Brain pericyte (primary cell): ENCODE measurements around the gene ADRA2B.

Source experiments
- DNase-seq: peaks from one replicate; pipeline ENCODE4 v3.0.0-alpha.2; 2012; ENCODE audit warnings: low read depth, low spot score

The ADRA2B gene

DNA sequence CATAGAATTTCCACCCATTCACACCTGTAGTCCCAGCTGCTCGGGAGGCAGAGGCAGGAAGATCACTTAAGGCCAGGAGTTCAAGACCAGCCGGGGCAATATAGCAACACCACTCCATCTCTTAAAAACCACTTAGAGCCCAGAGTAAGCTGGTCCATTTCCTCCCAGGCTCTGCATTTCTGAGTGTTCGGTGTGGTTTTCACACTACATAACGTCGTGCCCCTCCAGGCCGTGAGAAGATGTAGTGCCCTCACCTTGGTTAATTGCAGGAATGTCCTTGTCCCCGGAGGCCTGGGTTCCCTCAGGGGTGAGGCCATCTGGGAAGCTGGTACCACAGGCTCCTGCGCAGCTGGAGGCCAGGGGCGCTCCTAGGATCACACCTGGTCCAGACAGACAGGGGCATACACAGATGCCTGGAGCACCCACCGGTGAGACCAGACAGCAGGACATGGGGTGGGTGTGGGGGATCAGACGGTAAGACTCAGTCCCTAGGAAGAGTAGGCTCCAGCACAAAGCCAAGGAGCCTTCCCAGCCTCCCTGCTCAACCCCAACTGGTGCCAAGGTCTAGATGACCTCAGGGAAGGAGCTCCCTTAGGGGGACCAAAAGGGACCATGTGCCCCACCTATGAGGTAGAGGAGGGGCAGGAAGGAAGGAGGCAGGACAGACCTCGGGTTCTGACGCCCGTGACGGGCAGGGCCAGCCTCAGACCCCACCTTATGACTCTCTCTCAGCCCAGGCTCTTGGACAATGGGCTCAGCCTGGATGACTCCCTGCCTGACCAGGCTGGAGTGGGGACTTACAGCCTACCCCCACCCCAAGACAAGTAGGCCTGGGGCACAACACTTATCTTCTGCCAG is 21.2 kb upstream of the ADRA2B start:
- no peak for DNase-seq

DNA sequence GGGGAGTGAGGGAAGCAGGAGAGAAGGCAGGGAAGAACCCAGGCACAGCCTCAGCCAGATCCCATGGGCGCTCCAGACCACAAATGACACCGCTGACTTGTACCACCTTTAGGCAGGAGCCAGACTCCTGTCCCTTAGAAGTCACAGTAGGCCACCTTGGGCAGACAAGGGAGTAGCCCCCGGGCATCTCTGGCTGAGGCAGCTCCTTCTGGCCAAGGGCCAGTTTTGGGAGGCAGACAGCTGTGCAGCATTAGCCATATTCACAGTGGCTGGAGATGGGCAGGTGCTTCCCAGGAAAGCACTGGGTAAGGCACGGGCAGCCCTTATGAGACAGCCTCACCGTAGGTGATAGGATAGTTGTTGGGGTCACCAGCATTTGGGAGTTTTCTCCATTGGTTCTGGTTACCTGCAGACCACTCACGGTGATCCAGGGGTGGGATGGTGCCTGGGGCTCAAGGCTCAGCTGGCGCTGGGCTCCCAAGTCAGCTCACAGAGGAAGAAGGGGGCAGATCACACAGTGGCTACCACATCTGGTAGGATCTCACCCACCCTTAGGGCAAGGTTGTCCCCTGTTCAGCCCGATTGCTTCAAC is 19.9 kb upstream of the ADRA2B start:
- DNase-seq, result no peak

DNA sequence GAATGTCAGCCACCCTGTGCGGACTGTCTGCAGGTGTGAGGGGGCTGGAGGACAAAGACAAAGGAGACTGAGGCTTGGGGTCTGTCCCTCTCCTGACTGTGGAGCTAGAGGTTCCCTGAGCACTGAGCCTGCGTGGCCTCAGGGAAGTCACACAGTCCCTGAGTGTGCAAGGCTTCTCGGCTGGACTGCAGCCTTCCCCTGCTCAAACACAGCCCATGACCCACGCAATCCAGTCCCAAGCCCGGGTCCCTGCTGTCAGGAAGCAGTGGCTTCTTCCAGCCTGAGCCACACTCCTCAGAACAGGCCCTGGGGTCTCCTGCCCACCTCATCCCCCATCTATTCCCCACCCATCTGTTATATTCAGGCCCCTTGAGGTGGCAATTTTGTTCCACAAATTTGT is 19.2 kb upstream of the ADRA2B start:
- DNase-seq, result no peak

DNA sequence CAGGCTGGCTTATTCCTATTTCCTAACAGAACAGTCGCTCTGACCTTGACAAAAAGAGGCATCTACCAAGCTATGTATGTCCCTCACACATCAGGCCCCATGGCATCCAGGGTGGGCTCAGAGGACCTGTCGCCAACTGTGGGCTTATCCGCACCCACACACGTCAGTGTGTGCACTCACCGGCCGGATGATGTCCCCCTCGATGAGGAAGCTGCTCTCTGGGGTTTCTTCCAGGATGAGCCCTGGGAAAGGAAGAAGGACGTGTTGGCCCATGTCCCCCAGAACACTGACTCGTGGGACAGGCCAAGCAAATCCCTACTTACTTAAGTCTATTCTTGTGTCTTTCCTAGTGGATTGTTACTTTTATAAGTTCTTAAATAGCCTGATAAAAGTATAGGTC is 18.8 kb upstream of the ADRA2B start:
- DNase-seq, result no peak

DNA sequence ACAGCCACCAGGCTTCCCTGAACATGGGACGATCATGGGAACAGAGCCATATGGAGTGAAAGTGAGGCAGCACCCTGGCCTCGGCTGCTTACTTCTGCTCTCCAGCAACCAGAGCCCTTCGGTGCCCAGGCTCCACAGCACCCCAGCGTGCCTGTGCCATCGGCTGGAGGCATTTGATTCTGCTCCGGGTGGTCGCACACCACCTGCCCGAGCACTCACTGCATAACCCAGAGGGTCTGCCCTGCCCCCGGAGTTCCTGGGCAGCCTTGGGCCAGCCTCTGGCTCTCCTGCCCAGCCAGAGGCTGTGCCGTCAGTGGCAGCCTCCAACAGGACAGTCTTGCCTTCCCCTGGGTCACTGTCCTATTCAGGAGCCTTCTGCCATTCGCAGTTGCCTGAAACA is 18.1 kb upstream of the ADRA2B start:
- no peak for DNase-seq

DNA sequence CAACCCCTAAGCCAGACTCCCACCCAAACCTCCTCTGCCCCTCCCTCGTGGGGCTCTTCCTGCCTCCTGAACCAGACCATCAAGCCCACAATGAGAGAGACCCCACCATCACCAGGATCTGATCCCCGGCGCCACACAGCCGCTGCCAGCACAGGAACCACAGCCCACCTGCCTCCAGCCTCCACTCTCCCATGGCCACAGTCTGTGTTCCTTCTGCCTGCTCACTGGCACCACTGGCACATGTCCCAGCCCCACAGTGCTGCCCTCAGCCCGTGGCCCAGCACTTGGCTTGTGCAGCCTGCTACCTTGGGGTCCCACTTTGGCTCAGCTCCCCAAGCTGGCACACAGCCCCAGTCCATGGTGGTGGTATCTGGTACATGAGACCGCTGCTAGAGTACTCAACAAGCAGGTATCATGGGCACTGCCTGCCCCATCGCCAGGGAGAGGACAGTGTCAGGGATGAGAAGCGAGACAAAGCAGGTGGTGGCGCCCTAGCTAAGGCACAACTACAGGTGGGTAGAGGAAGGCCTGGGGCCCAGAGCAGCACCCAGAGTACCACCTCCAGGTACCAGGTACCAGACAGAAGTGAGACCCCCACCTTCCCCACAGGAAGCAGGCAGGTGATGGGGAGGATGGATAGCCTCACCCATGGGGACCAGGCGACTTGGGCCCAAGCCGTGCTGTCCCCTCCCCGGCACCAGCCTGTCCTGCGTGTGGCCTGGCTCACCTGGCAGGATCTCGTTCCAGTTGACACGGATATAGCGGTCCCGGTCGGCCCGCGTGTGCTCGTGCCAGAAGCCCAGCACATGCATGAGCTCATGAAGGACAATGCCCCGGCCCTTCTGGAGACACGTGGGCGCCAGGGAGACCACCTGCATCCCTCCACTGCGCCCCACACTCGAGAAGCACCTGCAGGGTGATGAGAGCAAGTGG is 15.7 kb upstream of the ADRA2B start:
- DNase-seq, result no peak

DNA sequence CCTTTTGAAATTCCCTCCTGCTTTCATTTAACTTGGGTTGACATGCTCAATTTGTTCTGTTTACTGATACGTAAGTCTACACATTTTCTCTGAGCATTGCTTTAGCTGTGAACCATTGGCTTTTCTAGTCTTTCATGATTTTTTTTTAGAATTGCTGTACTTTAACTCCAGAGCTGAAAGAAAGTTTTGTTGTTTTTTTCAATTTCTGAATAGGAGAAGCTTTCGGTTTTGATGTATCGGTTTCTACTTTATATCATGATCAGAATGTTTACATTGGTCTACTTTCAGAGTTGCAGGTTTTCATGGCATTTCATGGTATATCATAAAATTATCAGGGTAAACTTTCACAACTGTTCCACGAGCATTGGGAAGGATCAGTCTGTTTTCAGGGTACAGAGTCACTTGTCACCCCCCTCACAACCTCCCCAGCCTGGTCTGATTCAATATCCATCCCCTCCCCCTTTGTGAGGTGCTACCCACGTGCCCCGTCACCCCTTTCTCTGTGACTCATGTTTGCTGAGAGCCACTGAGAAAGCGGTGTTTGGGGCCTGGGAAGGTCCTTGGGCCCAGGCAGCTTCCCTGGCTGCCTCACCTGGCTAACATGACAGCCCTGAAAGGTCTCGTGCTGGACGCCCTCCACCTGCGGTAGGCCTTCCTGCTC is 14.9 kb upstream of the ADRA2B start:
- DNase-seq, result no peak

DNA sequence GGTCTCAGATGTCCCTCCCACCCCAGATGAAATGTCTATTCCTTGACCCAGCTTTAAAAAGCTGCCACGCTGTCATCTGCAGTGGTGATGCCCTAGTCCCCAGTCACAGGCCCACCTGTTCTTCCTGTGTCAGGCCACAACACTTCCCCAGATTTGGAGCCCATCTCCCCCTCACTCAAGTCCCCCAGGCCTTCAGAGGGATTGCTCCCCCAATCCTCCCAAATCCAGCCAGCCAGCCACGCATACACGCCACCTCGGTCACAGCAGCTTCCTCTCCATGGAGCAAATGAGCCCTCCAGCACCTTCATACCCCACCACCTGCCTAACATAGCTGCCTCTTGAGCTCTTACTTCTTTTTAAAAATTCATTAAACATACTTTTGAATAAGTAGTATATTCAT is 14.1 kb upstream of the ADRA2B start:
- DNase-seq, result no peak

DNA sequence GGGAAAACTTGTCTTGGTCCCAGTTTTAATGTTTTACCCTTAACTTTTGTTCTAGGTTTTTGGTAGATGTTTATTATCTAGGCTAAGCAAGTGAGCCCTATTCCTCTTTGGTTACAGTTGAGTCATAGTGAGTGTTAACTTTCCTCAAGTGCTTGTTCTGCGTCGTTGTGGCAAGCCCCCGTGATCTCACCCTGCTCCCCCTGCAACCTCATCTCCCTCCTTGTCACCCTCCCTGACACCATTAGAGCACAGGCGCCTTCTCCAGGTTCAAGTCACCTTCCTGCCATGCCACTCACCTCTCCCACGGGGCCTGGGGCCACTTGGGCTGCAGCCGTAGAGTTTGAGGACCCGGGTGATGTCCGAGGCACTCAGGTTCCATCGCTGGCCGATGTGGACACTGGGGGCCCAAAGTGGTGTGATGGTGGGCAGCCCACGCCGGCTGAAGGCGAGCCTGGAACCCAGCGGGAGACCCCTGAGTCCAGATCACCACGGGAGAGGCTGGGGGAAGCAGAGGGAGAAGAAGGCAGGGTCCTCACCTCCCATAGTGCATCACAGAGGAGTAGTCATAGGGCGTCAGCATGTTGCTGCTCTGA is 13.3 kb upstream of the ADRA2B start:
- no peak for DNase-seq

DNA sequence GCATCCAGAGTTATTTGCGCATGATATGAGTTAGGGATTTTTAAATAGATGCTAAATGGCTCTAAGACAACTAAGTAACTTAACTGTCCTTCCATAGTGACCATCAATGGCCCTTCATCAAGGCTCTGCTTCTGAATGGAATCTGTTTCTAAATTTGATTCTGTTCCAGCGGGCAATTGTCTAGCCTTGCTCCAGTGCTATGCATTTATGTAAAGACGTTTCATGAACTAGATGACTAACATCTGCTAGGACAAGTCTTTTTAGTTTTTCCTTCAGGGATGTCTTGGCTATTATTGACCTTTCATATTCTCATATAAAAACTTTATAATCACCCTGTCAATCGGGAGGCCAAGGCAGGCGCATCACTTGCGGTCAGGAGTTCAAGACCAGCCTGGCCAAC is 12.1 kb upstream of the ADRA2B start:
- DNase-seq, result no peak

DNA sequence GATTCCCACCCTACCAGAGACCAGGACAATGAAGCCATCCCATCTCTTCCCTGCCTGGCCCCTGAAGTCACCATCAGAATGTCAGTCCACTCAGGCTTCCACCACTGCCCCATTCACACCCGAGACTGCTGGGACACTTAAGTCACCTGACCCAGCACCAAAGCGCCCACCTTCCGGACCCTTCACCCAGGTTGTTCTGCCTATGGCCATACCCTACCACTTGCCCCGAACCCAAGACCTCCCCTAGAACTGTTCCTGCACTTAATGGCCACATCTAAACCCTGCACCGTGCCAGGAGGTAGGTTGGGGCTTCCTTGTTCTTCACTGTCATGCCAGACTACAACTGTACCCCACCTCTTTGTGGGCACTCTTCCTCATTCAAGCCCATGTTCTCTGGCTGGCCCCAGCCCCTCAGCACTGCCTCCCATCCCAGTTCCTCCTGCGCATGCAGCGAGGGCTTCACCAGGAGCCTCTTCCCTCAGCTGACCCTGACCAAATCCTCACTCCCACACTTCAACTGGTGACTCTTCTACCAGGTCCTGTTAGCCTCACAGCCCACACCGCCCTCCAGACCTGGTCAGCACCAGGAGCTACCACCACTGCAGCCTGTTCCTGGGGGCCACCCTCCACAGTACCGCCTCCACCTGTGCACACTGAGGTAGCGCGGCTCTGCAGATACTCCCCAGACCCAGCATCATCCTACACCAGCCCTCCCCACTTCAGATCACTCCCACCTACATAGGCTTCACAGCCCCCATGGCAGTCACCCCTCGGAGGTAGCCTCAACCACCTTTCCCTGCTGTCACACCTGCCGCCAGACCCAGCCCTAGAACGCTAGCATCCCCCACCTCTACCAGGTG is 8.3 kb upstream of the ADRA2B start:
- no peak for DNase-seq

DNA sequence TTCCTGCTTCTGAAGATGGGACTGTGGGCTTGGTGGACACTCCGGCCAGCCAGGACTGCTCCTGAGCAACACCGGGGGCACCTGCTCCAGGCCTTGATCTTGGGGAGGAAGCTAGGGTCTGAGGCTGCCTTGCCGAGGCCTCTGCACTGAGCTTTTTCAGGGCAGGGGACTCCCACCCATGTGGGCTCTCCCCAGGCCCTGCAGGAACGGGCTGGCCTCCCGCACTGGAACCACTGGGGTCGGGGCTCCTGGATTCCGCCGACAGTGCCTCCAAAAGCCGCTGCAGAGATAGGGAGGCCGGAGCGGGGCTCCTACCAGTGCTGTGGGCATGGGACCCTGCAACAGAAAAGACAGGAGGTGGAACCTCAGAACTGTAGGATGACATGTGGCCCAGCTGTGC is 7.6 kb upstream of the ADRA2B start:
- no peak for DNase-seq

DNA sequence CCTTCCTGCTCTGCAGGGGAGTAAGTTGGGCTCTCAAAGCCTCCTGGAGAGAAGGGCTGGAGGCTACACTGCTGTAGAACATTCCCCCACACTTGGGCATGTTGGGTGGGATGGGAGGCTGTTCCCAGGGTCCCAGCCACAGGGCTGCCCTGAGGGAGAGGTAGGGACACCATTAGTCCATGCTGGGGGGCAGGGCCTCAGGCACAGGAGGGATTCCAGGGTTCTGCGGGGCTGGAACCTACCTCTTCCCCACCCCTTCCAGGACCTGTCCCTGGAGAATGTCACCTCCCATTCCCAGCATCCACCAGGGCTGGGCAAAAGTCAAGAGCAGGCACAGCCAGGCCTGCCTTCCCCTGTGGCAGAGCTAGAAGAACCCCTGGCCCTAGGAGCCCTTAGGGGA is 6.9 kb upstream of the ADRA2B start:
- no peak for DNase-seq

DNA sequence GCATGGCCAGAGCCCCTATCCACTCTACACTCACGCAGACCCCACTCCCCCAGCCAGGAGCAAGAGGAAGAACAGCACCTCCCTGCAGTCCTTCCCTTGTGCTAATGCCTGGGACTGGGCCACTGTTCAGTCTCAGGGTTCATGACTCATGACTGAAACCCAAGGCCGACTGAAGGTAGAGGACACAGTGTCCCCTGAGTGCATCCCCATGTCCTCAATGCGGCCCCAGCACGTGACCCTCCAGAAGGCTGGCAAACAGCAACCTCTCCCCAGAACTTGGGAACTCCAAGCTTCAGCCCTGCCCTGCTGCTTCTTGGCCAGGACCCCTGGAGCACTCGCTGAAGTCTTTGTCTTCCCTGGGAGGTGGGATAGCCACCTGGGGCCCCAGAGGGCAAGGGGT is 6.0 kb upstream of the ADRA2B start:
- DNase-seq, result no peak

DNA sequence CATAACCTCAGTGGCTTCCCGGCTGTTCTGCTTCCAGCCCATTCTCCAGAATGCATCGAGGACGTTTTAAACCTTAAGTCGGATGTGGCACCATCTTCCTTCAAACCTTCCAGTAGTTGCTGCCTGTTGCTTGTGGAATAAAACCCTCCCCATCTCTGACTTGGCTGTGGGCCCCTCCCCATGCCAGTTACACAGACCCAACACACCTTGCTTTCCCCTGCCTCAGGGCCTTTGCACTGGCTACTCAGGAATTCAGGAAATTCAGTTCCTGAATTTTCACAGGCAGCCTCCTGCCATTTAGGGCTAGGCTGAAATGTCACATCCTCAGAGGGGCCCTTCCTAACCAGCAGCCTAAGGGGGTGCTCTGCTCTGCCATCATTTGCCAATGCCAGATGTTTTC is 5.0 kb upstream of the ADRA2B start:
- no peak for DNase-seq

DNA sequence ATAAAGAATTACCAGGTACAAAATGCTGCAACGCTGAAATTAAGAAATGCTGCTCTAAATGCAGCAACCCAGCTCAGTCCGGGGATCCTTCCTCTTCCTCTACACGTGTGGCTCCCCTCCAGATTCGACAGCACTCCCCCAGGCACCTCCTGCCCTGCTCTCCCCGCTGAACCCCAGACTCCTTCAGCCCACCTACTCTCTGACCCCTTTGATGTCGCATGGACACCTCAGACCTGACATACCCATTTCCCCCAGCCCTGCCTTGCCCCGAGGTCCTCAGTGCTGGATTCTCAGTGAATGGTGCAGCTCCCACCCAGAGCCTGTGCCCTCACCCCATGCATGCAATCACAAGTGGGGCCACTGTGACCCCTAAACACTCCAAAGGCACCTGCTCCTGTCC is 4.6 kb upstream of the ADRA2B start:
- no peak for DNase-seq

DNA sequence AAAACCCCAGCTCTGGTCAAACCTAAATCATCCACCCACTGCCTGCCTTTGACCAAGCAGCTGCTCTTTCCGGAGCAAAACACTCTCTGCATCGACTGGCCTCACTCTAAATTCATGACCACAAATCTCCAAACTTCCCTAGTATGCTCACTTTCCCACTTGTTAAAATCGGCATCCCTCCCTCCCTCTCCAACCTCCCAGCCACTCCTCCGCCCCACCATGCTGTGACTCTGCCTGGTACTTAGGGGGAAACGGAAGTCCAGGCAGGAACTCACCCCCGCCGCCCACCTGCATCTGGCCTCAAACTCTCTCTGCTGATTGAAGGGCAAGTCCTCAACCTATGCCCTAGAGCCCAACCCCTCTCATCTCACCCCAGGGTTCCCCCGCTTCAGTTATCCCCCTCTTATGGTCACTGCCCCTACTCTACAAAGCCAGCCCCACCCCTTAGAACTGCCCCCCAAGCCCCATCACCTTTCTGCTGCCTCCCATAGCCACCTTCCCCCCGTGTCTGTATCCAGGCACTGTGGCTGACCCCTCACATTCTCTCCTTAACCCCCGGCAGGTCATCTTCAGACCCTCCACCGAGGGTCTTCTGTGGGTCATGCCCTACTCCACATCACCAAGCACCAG is 3.8 kb upstream of the ADRA2B start:
- no peak for DNase-seq

DNA sequence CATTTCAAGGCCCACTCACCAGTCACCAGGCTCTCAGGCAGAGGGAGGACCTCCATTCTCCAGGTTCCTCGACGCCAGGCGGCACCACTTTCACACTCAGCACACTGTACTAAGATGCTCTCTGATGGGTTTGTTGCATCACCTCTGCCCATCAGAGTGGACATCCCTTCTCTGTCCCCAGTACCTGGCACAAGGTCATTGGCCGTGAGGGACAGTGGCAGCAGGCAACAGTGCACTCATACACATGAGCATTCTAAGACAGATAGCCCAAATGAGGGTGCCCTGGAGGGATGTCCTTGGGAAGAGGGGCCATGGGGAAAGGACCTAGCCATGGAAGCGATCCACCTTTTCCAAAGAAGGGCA is 3.0 kb upstream of the ADRA2B start:
- DNase-seq, result no peak

DNA sequence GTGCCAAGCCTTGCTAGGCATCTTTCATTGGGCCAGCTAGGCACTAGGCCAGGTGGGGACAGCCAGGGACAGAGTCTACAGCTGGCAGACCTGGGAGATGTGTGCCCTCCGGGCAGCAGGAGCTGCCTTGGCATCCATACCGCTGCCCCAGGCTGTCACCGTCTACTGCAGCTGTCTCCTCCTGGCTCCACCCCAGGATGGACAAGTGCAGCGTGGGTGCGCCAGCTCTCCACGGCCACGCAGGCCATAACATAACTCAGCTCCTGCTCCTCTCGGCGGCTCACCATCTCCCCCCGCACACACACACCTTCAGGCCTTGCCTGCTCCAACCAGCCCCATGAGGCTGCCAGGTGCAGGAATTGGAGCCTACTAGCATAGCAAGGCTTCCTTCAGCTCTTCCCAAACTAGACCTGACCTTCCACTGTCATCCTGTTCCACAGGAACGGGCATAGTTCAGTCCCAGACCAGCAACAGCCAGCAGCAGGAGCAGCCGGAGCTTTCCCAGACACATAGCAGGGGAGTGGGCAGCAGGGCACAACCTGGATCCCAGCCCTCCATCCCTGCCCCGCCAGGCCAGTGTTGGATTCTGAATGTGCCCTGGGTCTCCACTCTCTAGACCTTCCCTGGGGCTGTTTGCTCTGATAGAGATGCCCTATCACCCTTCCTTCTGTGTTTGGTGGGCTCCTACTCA is 2.5 kb upstream of the ADRA2B start:
- DNase-seq, result no peak
